Astrocyte of the spinal cord (primary cell): ENCODE results near the gene C1orf210.

Experiments
- DNase-seq: peaks from one replicate; pipeline ENCODE4 v3.0.0; 2011; ENCODE audit warnings: low read depth, low spot score
- H3K4me3 ChIP-seq: 2 replicates; pipeline ENCODE4 v1.5.1; 2011; ENCODE audit warnings: low read depth, mild to moderate bottlenecking, low read length, moderate library complexity
- in situ Hi-C: cut with HindIII; loops from 2 replicates; pipeline ENCODE4 v1.10.0; 2017; ENCODE audit warnings: low sequenced_read_pairs
- TF ChIP-seq, protein P1 (sequence below): IDR thresholded peaks from 2 replicates; pipeline ENCODE4 v1.5.1; 2012; ENCODE audit warnings: low read depth, mild to moderate bottlenecking, low read length, inconsistent platforms

C1orf210 gene

DNA sequence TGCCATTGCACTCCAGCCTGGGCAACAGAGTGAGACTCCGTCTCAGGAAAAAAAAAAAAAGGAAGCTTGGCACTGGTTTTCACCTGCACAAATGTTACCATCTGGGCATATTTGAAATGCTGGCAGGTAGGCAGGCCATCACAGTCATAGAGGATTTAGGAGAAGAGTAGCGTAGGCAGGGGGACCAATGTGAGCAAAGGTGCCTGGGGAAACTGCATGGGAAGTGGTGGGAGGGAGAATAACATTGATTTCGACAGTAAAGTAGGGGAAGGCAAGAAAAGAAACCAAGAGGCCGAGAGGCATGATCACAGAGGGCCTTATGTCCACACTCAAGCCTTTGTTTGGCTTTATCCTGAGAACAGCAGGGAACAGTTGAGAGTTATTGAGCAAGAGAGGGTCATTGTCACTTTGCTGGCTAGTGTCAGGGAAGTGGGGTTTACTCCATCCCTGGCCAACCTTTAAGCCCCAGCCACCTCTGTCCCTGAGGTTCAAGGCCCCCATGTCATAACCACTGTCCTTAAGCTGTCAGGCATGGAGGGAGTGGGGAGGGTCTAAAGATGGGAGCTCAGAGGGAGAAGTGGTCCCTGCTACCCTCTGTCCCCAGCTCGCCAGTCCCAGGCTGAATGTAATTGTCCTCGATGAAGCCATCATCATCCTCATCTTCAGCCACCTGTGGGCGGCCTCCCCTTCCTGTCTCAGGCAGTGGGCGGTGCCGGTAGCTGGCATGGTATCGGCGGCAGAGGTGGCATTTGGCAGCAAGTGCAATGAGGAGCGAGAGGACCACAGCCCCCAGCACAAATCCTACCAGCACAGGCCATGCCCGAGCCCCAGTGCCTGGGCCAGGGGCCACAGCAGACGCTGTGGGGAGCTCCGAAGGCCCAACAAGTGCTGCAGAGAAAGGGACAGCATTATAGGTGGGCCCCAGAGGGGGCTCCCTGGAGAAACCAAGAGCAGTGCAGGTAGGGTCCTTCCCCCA is 2.9 kb downstream of the C1orf210 start:
- in situ Hi-C loops = no loop called here
- TF ChIP-seq, protein P1, sequence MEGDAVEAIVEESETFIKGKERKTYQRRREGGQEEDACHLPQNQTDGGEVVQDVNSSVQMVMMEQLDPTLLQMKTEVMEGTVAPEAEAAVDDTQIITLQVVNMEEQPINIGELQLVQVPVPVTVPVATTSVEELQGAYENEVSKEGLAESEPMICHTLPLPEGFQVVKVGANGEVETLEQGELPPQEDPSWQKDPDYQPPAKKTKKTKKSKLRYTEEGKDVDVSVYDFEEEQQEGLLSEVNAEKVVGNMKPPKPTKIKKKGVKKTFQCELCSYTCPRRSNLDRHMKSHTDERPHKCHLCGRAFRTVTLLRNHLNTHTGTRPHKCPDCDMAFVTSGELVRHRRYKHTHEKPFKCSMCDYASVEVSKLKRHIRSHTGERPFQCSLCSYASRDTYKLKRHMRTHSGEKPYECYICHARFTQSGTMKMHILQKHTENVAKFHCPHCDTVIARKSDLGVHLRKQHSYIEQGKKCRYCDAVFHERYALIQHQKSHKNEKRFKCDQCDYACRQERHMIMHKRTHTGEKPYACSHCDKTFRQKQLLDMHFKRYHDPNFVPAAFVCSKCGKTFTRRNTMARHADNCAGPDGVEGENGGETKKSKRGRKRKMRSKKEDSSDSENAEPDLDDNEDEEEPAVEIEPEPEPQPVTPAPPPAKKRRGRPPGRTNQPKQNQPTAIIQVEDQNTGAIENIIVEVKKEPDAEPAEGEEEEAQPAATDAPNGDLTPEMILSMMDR = no peak

DNA sequence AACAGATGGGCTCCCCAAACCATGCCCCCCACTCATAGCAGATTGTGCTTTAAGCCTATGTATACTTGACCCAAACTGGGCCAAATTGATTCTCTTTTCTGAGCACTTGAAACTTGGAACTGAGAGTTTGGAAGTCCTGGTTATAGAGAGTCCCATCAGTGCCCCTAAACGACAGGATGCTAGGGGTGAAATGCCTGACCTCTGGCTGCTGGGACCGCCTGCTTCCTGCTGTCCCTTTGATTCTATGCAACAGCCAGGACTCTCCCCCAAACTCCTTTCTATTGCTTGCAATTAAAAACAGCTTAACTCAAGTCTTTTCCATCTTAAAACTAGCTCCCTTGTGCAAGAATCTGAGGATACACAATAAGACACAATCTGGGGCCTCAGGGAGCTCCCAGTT is 4.7 kb downstream of the C1orf210 start:
- TF ChIP-seq, protein P1 = no peak
- no peak for DNase-seq
- in situ Hi-C loops = no loop called here
- no peak overlapping the region for H3K4me3 ChIP-seq

More for the DNA sequence above, 2.9 kb downstream of the C1orf210 start:
- no peak overlapping the region for H3K4me3 ChIP-seq
- DNase-seq = no peak

DNA sequence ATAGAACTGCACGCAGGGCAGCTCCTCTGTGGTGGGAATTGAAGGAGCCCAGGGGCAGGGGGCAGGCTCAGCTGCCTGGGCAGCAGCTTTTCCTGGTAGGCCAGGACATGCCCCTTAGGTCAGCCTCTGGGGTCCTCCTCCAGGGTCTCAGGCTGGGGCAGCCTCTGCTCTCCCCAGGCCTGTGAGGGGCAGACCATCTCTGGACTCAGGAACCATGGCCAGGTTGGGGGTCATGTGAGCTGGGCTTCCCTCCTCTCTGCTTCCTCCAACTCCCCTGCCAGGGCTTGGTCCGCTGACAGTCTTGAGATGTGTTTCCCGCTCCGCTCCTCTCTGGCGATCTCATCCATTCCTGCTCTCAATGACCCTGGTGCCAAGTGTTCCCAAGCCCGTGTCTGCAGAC is 5.7 kb downstream of the C1orf210 start:
- in situ Hi-C loops = no loop called here
- TF ChIP-seq, protein P1 = no peak
- H3K4me3 ChIP-seq = no peak overlapping the region
- DNase-seq = no peak

DNA sequence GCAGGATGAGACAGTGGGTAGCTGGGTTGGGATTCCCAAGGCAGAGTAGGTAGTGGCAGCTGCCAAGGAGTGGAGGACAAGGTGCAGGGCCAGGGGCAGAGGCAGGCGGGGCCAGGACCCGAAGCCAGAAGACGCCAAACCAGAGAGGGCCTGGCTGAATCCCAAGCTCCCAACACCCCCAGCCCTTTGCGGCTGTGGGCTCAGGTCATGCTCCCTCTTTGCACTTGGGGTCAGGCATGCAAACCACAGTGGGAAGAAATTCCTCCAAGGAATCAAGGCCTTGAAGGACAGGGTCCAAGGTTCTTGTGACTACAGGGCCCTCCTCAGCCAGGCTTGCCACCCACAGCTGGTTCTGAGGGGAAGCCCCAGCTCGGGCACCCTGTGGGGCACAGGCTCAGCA is 6.2 kb downstream of the C1orf210 start:
- TF ChIP-seq, protein P1 = no peak
- H3K4me3 ChIP-seq = no peak overlapping the region
- in situ Hi-C loops = no loop called here

DNA sequence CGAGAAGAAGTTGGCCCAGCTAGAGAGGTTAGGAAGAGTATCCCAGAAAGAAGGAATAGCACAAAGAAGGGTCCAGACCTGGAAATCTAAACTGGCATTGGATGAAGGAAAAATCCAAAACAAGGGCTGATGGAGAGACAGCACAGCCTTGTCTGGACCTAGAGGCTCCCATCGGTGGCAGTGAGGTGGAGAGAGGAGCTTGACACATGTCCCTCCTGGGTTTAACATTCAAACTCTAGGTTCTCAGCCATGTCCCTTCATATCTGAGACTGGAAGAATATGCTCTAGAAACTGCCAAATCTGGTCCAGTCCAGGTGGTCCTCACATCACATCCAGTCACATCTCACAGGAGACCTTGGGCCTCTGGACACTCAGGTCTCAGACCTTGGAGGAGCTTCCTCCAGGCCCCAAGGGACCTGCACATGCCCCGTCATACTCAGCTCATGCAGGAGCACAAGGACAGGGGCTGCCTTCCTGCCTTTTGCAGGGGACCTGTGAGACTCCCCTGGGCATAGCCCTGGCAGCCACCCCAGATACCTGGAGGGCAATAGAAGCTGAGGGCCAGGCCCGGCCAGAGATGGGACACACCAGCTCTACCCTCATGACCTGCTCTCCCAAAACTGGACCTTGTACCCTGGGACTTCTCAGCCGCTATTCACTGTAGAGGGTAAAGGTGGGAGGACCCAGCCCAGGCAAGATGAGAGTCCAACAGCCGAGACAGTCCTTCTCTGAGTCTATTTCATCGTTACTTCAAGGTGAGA is 8.1 kb downstream of the C1orf210 start:
- TF ChIP-seq, protein P1 = no peak
- no peak overlapping the region for H3K4me3 ChIP-seq
- DNase-seq = no peak
- in situ Hi-C loops = no loop called here

More for the DNA sequence above, 6.2 kb downstream of the C1orf210 start:
- no peak for DNase-seq

DNA sequence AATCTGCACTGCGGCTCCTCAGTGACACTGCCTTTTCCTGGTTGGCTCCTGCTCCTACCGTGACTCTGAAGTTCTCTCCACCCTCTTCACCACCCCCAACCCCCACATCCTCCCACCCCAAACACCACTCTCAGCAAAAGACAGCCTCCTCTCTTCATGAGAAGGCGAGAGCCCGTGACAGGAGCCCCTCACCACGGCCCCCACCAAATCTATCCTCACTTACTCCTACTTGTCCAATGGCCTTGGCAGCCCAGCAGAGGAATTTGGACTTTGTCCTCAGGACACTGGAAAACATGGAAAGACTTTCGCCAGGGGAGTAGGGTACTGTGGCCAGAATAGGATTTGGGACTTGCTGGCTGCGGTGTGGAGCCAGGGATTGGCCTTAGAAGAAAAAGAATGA is 8.7 kb downstream of the C1orf210 start:
- DNase-seq = no peak
- no peak overlapping the region for H3K4me3 ChIP-seq
- TF ChIP-seq, protein P1 = no peak
- in situ Hi-C loops = no loop called here
